Uterus (tissue), 4 donors: Measurements from ENCODE around the gene DUS2. TPM values are rescaled to one million over a fixed set of nuclear protein-coding genes. Genes with fewer than 3 reads are reported as not detected.
"Not testable (repeated sequence)": the region's sequence is repeated elsewhere in the genome, so short reads cannot be mapped to it uniquely, and the experiment has no call there.

ENCODE experiments used
- DNase-seq, 2 donors: peaks; one replicate each; pipeline ENCODE4 v3.0.0-alpha.2; 2019 to 2020
- H3K27ac ChIP-seq, 2 donors: fragments of 200-600 bp; sonication (generic); 1 replicate in 1 of 2; 2 replicates in 1 of 2; pipeline ENCODE4 v1.5.1; 2016 to 2018
- H3K27me3 ChIP-seq, 2 donors: fragments of 200-600 bp; sonication (generic); one replicate each; pipeline ENCODE4 v1.5.1; 2018 to 2019; ENCODE audit warnings: control low read depth in 1 of 2
- H3K36me3 ChIP-seq, 2 donors: fragments of 200-600 bp; sonication (generic); one replicate each; pipeline ENCODE4 v1.5.1; 2019; ENCODE audit warnings: control low read depth in 1 of 2
- H3K4me1 ChIP-seq, 2 donors: fragments of 200-600 bp; sonication (generic); one replicate each; pipeline ENCODE4 v1.5.1; 2018 to 2019; ENCODE audit warnings: control low read depth in 1 of 2
- H3K4me3 ChIP-seq, 2 donors: fragments of 200-600 bp; sonication (generic); 1 replicate in 1 of 2; 2 replicates in 1 of 2; pipeline ENCODE4 v1.5.1; 2018 to 2019; ENCODE audit warnings: mild to moderate bottlenecking in 1 of 2
- H3K9me3 ChIP-seq, 2 donors: fragments of 200-600 bp; sonication (generic); one replicate each; pipeline ENCODE4 v1.5.1; 2019; ENCODE audit warnings: control low read depth in 1 of 2
- CTCF ChIP-seq, 4 experiments: fragments of 200-600 bp in 2 of 4; fragments of 450-650 bp in 2 of 4; sonication (generic) in 2 of 4; IDR thresholded peaks; one replicate each; pipeline ENCODE4 v1.5.1; 2016 to 2019; ENCODE audit warnings: antibody characterized with exemption in 4 of 4, mild to moderate bottlenecking in 2 of 4, moderate library complexity in 1 of 4
- POLR2A ChIP-seq, 2 donors: fragments of 450-650 bp; IDR thresholded peaks; one replicate each; pipeline ENCODE4 v1.6.1; 2016; ENCODE audit warnings: antibody characterized with exemption in 2 of 2, mild to moderate bottlenecking in 1 of 2, moderate library complexity in 1 of 2
- intact Hi-C: fragments of 100-400 bp; cut with DNase I; formaldehyde crosslinking; loops from one replicate; pipeline ENCODE4 v1.15.1; 2023; ENCODE audit warnings: low total_unique reads
- total RNA-seq, 4 donors: library from RNA; depleted of rRNA in 3 of 4; stranded (reverse); fragments of >200 nt in 3 of 4; gene quantifications; one replicate each; pipeline versions ENCODE4 v1.1.0 to v1.2.4, GENCODE V29; 2014 to 2023
- donor health status: DM: yes; HTN: yes; CAD: no.

The DUS2 gene
- total RNA-seq, 4 donors from 2014 or later = 2.0 to 18.4 (median 5.6) TPM

GRCh38 chr16:68097088-68097487, 74.0 kb downstream of the DUS2 start:
- H3K4me1 ChIP-seq = no peaks in the 10 kb centered on the region
- intact Hi-C loops = no loop called here
- no peak for DNase-seq

GRCh38 chr16:68097895-68098294, 74.8 kb downstream of the DUS2 start:
- H3K36me3 ChIP-seq = no peaks in the 10 kb centered on the region
- no peak overlapping the region for H3K27ac ChIP-seq
- no peak overlapping the region for H3K4me3 ChIP-seq
- DNase-seq = no peak
- intact Hi-C loops = no loop called here
- no peaks in the 10 kb centered on the region for H3K9me3 ChIP-seq
- TF ChIP-seq POLR2A (IDR thresholded peaks at IDR 0.05) = no peak
- no peak for TF ChIP-seq CTCF (IDR thresholded peaks at IDR 0.05)
- no peaks in the 10 kb centered on the region for H3K4me1 ChIP-seq
- no peaks in the 10 kb centered on the region for H3K27me3 ChIP-seq

More at GRCh38 chr16:68097088-68097487, 74.0 kb downstream of the DUS2 start:
- no peaks in the 10 kb centered on the region for H3K9me3 ChIP-seq
- no peaks in the 10 kb centered on the region for H3K27me3 ChIP-seq
- no peak overlapping the region for H3K27ac ChIP-seq
- no peak overlapping the region for H3K4me3 ChIP-seq
- no peaks in the 10 kb centered on the region for H3K36me3 ChIP-seq
- no peak for TF ChIP-seq POLR2A (IDR thresholded peaks at IDR 0.05)
- no peak for TF ChIP-seq CTCF (IDR thresholded peaks at IDR 0.05)

- Histone ChIP-seq H3K9me3 (no peaks in the 10 kb centered on the region), H3K4me1 (no peaks in the 10 kb centered on the region), H3K4me3 (no peak overlapping the region), H3K27me3 (no peaks in the 10 kb centered on the region), H3K27ac (no peak overlapping the region), H3K36me3 (no peaks in the 10 kb centered on the region)
- TF ChIP-seq CTCF (IDR thresholded peaks at IDR 0.05) (no peak), POLR2A (IDR thresholded peaks at IDR 0.05) (no peak)
- intact Hi-C loops = no loop called here
- no peak for DNase-seq
Measured at GRCh38 chr16:68100488-68100887, 77.4 kb downstream of the DUS2 start.

GRCh38 chr16:68105611-68106010, 82.5 kb downstream of the DUS2 start:
- intact Hi-C loops = no loop called here
- no peaks in the 10 kb centered on the region for H3K4me1 ChIP-seq
- TF ChIP-seq POLR2A (IDR thresholded peaks at IDR 0.05) (no peak), CTCF (IDR thresholded peaks at IDR 0.05) (no peak)
- no peaks in the 10 kb centered on the region for H3K36me3 ChIP-seq
- no peak overlapping the region for H3K4me3 ChIP-seq
- no peak overlapping the region for H3K27ac ChIP-seq
- DNase-seq = no peak
- no peaks in the 10 kb centered on the region for H3K27me3 ChIP-seq
- H3K9me3 ChIP-seq = no peaks in the 10 kb centered on the region

GRCh38 chr16:68107230-68107928, 84.3 kb downstream of the DUS2 start:
- H3K27ac ChIP-seq, H3K27me3 ChIP-seq, H3K36me3 ChIP-seq, intact Hi-C loops, DNase-seq, H3K4me1 ChIP-seq, H3K4me3 ChIP-seq, H3K9me3 ChIP-seq: not testable (repeated sequence)

- H3K36me3 ChIP-seq, H3K4me1 ChIP-seq, DNase-seq, H3K9me3 ChIP-seq, intact Hi-C loops, H3K27me3 ChIP-seq, H3K4me3 ChIP-seq, H3K27ac ChIP-seq: not testable (repeated sequence)
Measured at GRCh38 chr16:68109156-68109555, 86.1 kb downstream of the DUS2 start.

- intact Hi-C loops, H3K27me3 ChIP-seq, H3K4me1 ChIP-seq, DNase-seq, H3K4me3 ChIP-seq, H3K9me3 ChIP-seq, H3K36me3 ChIP-seq, H3K27ac ChIP-seq: not testable (repeated sequence)
Measured at GRCh38 chr16:68110611-68111010, 87.5 kb downstream of the DUS2 start.
